ENCODE results near the gene MPI.

DNA sequence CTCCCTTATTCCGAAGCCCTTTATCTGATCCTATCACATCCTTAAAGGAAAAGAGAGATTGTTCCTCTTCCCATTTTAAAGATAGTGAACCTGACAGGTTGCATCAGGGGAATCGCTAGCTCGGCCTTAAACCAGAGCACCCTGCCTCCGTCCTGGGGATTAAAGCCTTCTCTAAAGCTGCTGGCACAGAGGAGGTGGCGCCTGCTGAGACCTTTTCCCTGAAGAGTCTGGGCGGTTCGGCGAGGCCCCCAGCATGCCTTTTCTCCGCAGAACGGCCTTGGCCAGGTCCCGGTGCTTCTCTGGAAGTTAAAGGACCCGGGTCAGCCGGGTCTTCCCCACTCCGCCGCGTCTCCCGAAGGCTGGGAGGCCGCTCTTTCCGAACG lies 16.2 kb downstream of the MPI start:
- TF ChIP-seq SIN3A (IDR thresholded peaks at IDR 0.05; ENCODE audit: borderline replicate concordance, insufficient read depth, low read length), result no peak
- no peak for TF ChIP-seq POLR2AphosphoS5 (IDR thresholded peaks at IDR 0.05; ENCODE audit: low read depth, low read length)

Measured in PFSK-1 (cell line).